Measurements from ENCODE around the gene TRPM3.

GRCh38 chr9:71121275-71122021 lies at the start of gene TRPM3:
- TF ChIP-seq, protein P1, sequence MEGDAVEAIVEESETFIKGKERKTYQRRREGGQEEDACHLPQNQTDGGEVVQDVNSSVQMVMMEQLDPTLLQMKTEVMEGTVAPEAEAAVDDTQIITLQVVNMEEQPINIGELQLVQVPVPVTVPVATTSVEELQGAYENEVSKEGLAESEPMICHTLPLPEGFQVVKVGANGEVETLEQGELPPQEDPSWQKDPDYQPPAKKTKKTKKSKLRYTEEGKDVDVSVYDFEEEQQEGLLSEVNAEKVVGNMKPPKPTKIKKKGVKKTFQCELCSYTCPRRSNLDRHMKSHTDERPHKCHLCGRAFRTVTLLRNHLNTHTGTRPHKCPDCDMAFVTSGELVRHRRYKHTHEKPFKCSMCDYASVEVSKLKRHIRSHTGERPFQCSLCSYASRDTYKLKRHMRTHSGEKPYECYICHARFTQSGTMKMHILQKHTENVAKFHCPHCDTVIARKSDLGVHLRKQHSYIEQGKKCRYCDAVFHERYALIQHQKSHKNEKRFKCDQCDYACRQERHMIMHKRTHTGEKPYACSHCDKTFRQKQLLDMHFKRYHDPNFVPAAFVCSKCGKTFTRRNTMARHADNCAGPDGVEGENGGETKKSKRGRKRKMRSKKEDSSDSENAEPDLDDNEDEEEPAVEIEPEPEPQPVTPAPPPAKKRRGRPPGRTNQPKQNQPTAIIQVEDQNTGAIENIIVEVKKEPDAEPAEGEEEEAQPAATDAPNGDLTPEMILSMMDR (conservative IDR thresholded peaks at IDR 0.05), result no peak
- TF ChIP-seq EZH2 (IDR thresholded peaks at IDR 0.05; ENCODE audit: low read depth), result no peak
